Common myeloid progenitor, CD34-positive (primary cell): Measurements from ENCODE around the gene ZNF440.
"Not testable (repeated sequence)": the region's sequence is repeated elsewhere in the genome, so short reads cannot be mapped to it uniquely, and the experiment has no call there.

ENCODE experiments used
- CTCF ChIA-PET: fragments of 350-600 bp; sonication (Branson Sonifier 250); formaldehyde crosslinking; loops from one replicate; lab custom pipeline; 2021; ENCODE audit warnings: antibody characterized with exemption; lab: Charles Lee
- POLR2A ChIA-PET: fragments of 350-600 bp; sonication (Branson Sonifier 250); formaldehyde crosslinking; loops from one replicate; lab custom pipeline; 2021; ENCODE audit warnings: antibody characterized with exemption; lab: Charles Lee
- DNase-seq, 3 donors: peaks; one replicate each; pipeline versions ENCODE4 v3.0.0 to v3.0.0-alpha.2; 2013
- H3K27ac ChIP-seq, 2 experiments: 1 replicate in 1 of 2; 2 replicates in 1 of 2; pipeline ENCODE4 v1.7.0; 2013; ENCODE audit warnings: inconsistent platforms in 2 of 2, low read length in 2 of 2, mild to moderate bottlenecking in 2 of 2, low read depth in 1 of 2, moderate library complexity in 1 of 2; ENCODE audit not compliant: severe bottlenecking in 2 of 2, insufficient read depth in 1 of 2, poor library complexity in 1 of 2
- H3K27me3 ChIP-seq, 5 experiments: replicated peaks in 2 of 5; 1 replicate in 3 of 5; 2 replicates in 2 of 5; pipeline versions ENCODE4 v1.6.1 to v1.7.0; 2013; ENCODE audit warnings: low read length in 4 of 5, mild to moderate bottlenecking in 2 of 5, moderate library complexity in 2 of 5, inconsistent platforms in 1 of 5; ENCODE audit not compliant: insufficient read depth in 5 of 5, control insufficient read depth in 4 of 5
- H3K36me3 ChIP-seq, 4 experiments: 1 replicate in 2 of 4; 2 replicates in 2 of 4; pipeline versions ENCODE4 v1.6.1 to v1.7.0; 2013; ENCODE audit warnings: low read length in 3 of 4, control low read depth in 1 of 4, mild to moderate bottlenecking in 1 of 4; ENCODE audit not compliant: control insufficient read depth in 4 of 4, insufficient read depth in 4 of 4
- H3K4me1 ChIP-seq, 4 experiments: 1 replicate in 3 of 4; 2 replicates in 1 of 4; pipeline versions ENCODE4 v1.6.1 to v1.7.1; 2013; ENCODE audit warnings: low read length in 3 of 4, mild to moderate bottlenecking in 3 of 4, control low read depth in 1 of 4, inconsistent platforms in 1 of 4, moderate library complexity in 1 of 4; ENCODE audit not compliant: control insufficient read depth in 4 of 4, insufficient read depth in 4 of 4; ENCODE audit errors: control extremely low read depth in 1 of 4
- H3K4me3 ChIP-seq, 7 experiments: 1 replicate in 4 of 7; 2 replicates in 3 of 7; pipeline versions ENCODE4 v1.5.1 to v1.7.0; 2013; ENCODE audit warnings: mild to moderate bottlenecking in 7 of 7, low read length in 6 of 7, moderate library complexity in 6 of 7, inconsistent platforms in 2 of 7, low read depth in 2 of 7, control low read depth in 1 of 7; ENCODE audit not compliant: insufficient read depth in 4 of 7, control insufficient read depth in 1 of 7; ENCODE audit errors: extremely low read depth in 1 of 7
- H3K9me3 ChIP-seq, 5 experiments: 1 replicate in 4 of 5; 2 replicates in 1 of 5; pipeline versions ENCODE4 v1.6.1 to v1.7.1; 2013; ENCODE audit warnings: low read length in 4 of 5, mild to moderate bottlenecking in 2 of 5, inconsistent platforms in 1 of 5, low read depth in 1 of 5, moderate library complexity in 1 of 5; ENCODE audit not compliant: control insufficient read depth in 4 of 5, insufficient read depth in 2 of 5; ENCODE audit errors: control extremely low read depth in 1 of 5
- WGBS: methylation state at CpG from one replicate; pipeline ENCODE4 v1.1.5; 2013; ENCODE audit not compliant: insufficient coverage; 5-methylcytosine and 5-hydroxymethylcytosine counted together

ZNF440 gene

DNA sequence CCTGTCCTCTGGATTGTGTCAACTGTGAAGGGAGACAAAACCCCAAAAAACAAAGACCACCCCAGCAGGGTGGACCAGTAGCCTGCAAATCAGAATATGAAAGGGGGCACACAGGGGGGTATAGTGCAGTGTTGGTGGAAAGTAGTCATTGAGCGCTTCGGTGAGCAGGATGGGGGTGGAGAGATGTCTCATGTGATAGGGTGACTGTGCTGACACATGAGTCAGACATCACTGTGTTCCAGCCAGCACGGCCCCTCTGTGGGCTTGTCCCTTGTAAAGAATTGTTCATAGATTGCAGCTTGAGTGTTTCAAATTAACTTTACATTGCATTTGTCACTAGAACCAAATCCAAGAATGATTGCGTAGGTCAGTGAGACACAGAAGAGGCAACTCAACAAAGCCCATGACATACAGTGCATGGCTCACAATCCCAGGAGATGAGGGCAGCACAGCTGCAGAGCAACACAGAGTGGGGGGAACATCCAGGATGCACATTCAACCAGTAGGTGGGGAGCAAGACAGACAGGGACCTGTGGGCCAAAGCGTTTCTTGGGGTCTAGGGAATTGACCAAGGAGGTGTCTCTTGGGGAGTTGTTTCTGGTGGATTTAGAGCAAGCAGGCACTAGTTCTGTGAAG lies 7.5 kb downstream of the ZNF440 start:
- ChIA-PET POLR2A (no interaction called here), CTCF (no interaction called here)
- Histone ChIP-seq H3K27me3 (no peaks in the 10 kb centered on the region), H3K4me3 (no peak overlapping the region), H3K36me3 (peaks cover 10 to 48% (median 17%) of the 10 kb centered on the region in 4 experiments), H3K4me1 (no peaks in the 10 kb centered on the region), H3K27ac (no peak overlapping the region), H3K9me3 (peaks cover 1 to 53% (median 24%) of the 10 kb centered on the region in 5 experiments)
- DNase-seq = no peak
- 100% methylated on average over 3 of the region's 5 CpGs for WGBS

DNA sequence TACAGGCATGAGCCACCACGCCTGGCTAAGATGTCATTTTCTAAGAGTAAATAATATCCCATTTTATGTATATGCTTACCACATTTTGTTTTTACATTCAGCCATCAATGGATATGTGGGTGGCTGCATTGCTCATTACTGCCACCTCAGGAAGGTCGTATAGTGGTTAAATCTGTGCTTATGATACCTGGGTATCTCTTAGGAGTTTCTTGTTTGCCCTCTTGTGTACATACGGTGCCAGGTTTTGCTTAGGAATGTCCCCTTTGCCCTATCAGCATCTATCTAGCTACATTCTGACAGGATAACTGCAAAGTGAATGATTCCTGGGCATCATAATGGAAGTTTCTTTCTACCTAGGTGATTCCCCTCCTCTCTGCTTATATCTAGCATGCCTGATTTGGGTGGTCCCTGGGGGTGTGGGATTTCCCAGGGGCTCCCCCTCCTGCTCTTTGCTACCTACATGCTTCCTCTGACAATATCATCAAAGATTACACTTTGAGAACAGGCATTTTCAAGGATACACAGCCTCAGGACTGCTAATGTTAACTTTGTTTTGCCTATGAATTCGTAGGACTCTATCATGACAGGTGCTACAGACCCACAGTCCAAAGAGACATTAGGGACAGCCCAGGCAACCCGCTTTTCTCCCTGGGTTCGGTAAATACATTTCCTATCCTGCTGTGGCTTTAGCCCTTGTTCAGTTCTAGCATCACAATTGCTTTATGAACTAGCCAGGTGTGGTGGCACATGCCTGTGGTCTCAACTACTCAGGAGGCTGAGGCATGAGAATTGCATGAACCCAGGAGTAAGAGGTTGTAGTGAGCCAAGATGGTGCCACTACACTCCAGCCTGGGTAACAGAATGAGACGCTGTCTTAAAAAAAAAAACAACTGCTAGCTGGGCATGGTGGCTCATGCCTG lies 15.1 kb downstream of the ZNF440 start:
- H3K27ac ChIP-seq, DNase-seq, POLR2A ChIA-PET, H3K4me3 ChIP-seq, CTCF ChIA-PET, H3K27me3 ChIP-seq, H3K4me1 ChIP-seq: not testable (repeated sequence)
- H3K36me3 ChIP-seq = peaks cover 17 to 77% (median 35%) of the 10 kb centered on the region in 4 experiments
- 99% methylated on average over 5 of the region's 7 CpGs for WGBS
- peaks cover 2 to 83% (median 47%) of the 10 kb centered on the region in 5 experiments for H3K9me3 ChIP-seq

DNA sequence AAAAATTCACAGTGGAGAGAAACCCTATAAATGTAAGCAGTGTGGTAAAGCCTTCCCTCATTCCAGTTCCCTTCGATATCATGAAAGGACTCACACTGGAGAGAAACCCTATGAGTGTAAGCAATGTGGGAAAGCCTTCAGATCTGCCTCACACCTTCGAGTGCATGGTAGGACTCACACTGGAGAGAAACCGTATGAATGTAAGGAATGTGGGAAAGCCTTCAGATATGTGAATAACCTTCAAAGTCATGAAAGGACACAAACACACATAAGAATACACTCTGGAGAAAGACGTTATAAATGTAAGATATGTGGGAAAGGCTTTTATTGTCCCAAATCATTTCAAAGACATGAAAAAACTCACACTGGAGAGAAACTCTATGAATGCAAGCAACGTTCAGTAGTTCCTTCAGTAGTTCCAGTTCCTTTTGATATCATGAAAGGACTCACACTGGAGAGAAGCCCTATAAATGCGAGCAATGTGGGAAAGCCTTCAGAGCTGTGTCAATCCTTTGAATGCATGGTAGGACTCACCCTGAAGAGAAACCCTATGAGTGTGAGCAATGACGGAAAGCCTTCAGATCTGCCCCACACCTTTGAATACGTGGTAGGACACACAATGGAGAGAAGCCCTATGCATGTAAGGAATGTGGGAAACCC lies 18.3 kb downstream of the ZNF440 start:
- 100% methylated on average over 4 of the region's 8 CpGs for WGBS
- H3K36me3 ChIP-seq = peaks cover 17 to 74% (median 36%) of the 10 kb centered on the region in 4 experiments
- H3K4me1 ChIP-seq = no peaks in the 10 kb centered on the region
- no peak overlapping the region for H3K27ac ChIP-seq
- no peaks in the 10 kb centered on the region for H3K27me3 ChIP-seq
- H3K4me3 ChIP-seq = peak overlapping the region in 1 of 7 experiments; percentile 15
- POLR2A ChIA-PET = no interaction called here
- H3K9me3 ChIP-seq = peaks cover 6 to 76% (median 53%) of the 10 kb centered on the region in 5 experiments
- DNase-seq = peak in 1 of 3 donors; percentile 48
- CTCF ChIA-PET = no interaction called here

DNA sequence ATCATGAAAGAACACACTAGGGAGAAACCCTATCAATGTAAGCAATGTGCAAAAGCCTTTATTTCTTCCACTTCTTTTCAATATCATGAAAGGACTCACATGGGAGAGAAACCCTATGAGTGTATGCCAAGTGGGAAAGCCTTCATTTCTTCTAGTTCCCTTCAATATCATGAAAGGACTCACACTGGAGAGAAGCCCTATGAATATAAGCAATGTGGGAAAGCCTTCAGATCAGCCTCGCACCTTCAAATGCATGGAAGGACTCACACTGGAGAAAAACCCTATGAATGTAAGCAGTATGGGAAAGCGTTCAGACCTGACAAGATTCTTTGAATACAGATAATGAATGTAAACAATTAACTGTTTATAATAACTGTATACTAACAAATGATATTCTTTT lies 19.5 kb downstream of the ZNF440 start:
- ChIA-PET POLR2A (no interaction called here), CTCF (interaction anchor here (0.9 kb wide), 1 partner anchor 155 kb away, joined by 3 read pairs; no protein-coding TSS in a partner anchor)
- Histone ChIP-seq H3K4me3 (peak overlapping the region in 1 of 7 experiments; percentile 5), H3K27ac (no peak overlapping the region), H3K27me3 (no peaks in the 10 kb centered on the region), H3K4me1 (no peaks in the 10 kb centered on the region), H3K36me3 (peaks cover 17 to 62% (median 36%) of the 10 kb centered on the region in 4 experiments), H3K9me3 (peaks cover 6 to 69% (median 48%) of the 10 kb centered on the region in 5 experiments)
- DNase-seq = peak in 1 of 3 donors; percentile 26
- no CpG with 5 or more reads among the region's 2 CpGs for WGBS

DNA sequence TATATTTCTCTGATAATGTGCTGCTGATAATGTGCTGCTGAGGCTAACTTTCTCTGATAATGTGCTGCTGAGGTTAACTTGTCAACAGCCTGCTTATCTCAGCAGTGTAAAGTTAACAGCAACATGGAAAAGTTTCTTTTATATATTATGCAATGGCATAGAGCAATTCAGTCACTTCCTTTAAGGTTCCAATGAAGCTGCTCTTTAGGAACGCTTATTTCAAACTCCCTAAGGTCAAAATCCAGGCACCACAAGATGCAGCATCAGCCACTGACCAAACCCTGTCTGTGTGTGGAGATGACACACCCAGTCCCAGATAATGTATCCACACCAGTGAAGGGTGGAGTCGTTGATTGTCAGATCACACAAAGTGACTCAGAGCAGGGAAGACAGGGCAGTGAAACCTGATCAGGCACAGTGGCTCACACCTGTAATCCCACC lies 21.6 kb downstream of the ZNF440 start:
- POLR2A ChIA-PET = not testable (repeated sequence)

DNA sequence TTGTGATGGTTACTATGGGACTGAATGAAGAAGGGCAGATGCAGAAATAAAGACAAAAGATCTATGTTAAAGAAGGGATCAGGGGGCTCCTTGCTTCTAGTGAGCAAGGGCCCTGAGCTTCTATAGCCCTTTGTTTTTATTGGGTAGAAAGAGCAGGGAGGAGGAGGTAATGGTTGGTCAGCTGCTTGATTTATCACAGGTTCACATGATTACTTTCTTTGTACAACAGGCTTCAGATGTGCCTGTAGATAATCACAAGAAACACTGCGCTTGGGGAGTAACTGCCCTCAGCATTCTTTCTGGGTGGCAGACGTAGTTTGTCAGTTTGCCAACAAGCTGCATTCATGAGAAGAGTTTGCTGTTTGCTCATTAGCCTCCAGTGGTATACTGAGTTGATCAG lies 29.6 kb downstream of the ZNF440 start:
- Histone ChIP-seq H3K27ac (no peak overlapping the region), H3K36me3 (no peaks in the 10 kb centered on the region), H3K4me3 (no peak overlapping the region), H3K4me1 (peaks cover 0 to 11% (median 8%) of the 10 kb centered on the region in 4 experiments), H3K9me3 (peaks cover 0 to 5% (median 0%) of the 10 kb centered on the region in 5 experiments), H3K27me3 (no peaks in the 10 kb centered on the region)
- ChIA-PET POLR2A (no interaction called here), CTCF (interaction anchor here (0.8 to 1.4 kb wide), 3 partner anchors 13 to 217 kb away, joined by 3 to 5 read pairs (median 3); partner anchors contain the start of gene ZNF440)
- DNase-seq = peak in 1 of 3 donors; percentile 31
- 82% methylated on average over 2 of the region's 2 CpGs for WGBS

More for the DNA sequence above, 21.6 kb downstream of the ZNF440 start:
- H3K27me3 ChIP-seq, H3K4me3 ChIP-seq, CTCF ChIA-PET, H3K4me1 ChIP-seq, H3K27ac ChIP-seq: not testable (repeated sequence)
- WGBS = 100% methylated on average over 1 of the region's 2 CpGs
- peak in 2 of 3 donors; percentile 25 to 46 for DNase-seq
- Histone ChIP-seq H3K36me3 (peaks cover 14 to 42% (median 29%) of the 10 kb centered on the region in 4 experiments), H3K9me3 (peaks cover 6 to 52% (median 31%) of the 10 kb centered on the region in 5 experiments)
